Natural killer cell treated with Interleukin-12 subunit alpha and Interleukin-12 subunit beta and Interleukin-15 and Interleukin-18, amount 100 ng/mL, for 72 hours (primary cell): ENCODE measurements around the gene PPP1R3G. TPM values are rescaled to one million over a fixed set of nuclear protein-coding genes. Genes with fewer than 3 reads are reported as not detected.

Experiments used
- ATAC-seq, 2 donors: fragments of 150-1000 bp; cut with Tn5 transposase in 1 of 2; sonication (Bioruptor Pico), chemical (Tn5 transposase) in 1 of 2; 2 replicates each; pipeline ENCODE4 v1.10.0; 2021
- DNase-seq: peaks from one replicate; pipeline ENCODE4 v3.0.0; 2022; ENCODE audit warnings: low spot score
- H3K27ac Mint-ChIP-seq, 2 donors: 1 replicate in 1 of 2; 2 replicates in 1 of 2; pipeline ENCODE4 v1.8.0; 2022; ENCODE audit warnings: mixed read lengths in 2 of 2, mild to moderate bottlenecking in 1 of 2, moderate library complexity in 1 of 2
- H3K27me3 Mint-ChIP-seq, 2 donors: 1 replicate in 1 of 2; 2 replicates in 1 of 2; pipeline ENCODE4 v1.8.0; 2022; ENCODE audit warnings: mixed read lengths in 2 of 2
- H3K36me3 Mint-ChIP-seq: one replicate; pipeline ENCODE4 v1.8.0; 2022; ENCODE audit warnings: mixed read lengths
- H3K4me1 Mint-ChIP-seq, 2 donors: 1 replicate in 1 of 2; 2 replicates in 1 of 2; pipeline ENCODE4 v1.8.0; 2022; ENCODE audit warnings: low read depth in 2 of 2, mixed read lengths in 2 of 2, mild to moderate bottlenecking in 1 of 2
- H3K4me3 Mint-ChIP-seq: one replicate; pipeline ENCODE4 v1.8.0; 2022; ENCODE audit warnings: mixed read lengths
- H3K9me3 Mint-ChIP-seq: 2 replicates; pipeline ENCODE4 v1.8.0; 2022; ENCODE audit warnings: mixed read lengths
- total RNA-seq, 2 donors: library from RNA; stranded (reverse); gene quantifications; one replicate each; pipeline ENCODE4 v1.2.3, GENCODE V29; 2022

PPP1R3G gene
- total RNA-seq, 2 donors from 2014 or later: 0.05 TPM; not detected in 1

- DNase-seq: no peak
- H3K27me3 Mint-ChIP-seq: no peaks in the 10 kb centered on the region
- no peaks in the 10 kb centered on the region for H3K4me1 Mint-ChIP-seq
- ATAC-seq: no peak
- no peaks in the 10 kb centered on the region for H3K9me3 Mint-ChIP-seq
- no peak overlapping the region for H3K4me3 Mint-ChIP-seq
- no peak overlapping the region for H3K27ac Mint-ChIP-seq
- H3K36me3 Mint-ChIP-seq: no peaks in the 10 kb centered on the region
These were observed 36.8 kb downstream of the PPP1R3G start for GRCh38 chr6:5121956-5122355.

- Mint-ChIP-seq H3K27me3 (no peaks in the 10 kb centered on the region), H3K4me1 (no peaks in the 10 kb centered on the region), H3K9me3 (no peaks in the 10 kb centered on the region), H3K27ac (no peak overlapping the region), H3K4me3 (no peak overlapping the region), H3K36me3 (no peaks in the 10 kb centered on the region)
- DNase-seq (no peak), ATAC-seq (no peak)
These were observed 37.5 kb downstream of the PPP1R3G start for GRCh38 chr6:5122504-5123112.

GRCh38 chr6:5123296-5124143 is 38.4 kb downstream of the PPP1R3G start:
- Mint-ChIP-seq H3K9me3 (no peaks in the 10 kb centered on the region), H3K27me3 (no peaks in the 10 kb centered on the region), H3K36me3 (no peaks in the 10 kb centered on the region), H3K27ac (no peak overlapping the region), H3K4me3 (no peak overlapping the region), H3K4me1 (no peaks in the 10 kb centered on the region)
- DNase-seq: no peak
- ATAC-seq: peak in 1 of 2 donors; percentile 43

- no peaks in the 10 kb centered on the region for H3K36me3 Mint-ChIP-seq
- no peaks in the 10 kb centered on the region for H3K27me3 Mint-ChIP-seq
- no peak overlapping the region for H3K27ac Mint-ChIP-seq
- ATAC-seq (no peak), DNase-seq (no peak)
- no peaks in the 10 kb centered on the region for H3K4me1 Mint-ChIP-seq
- no peak overlapping the region for H3K4me3 Mint-ChIP-seq
- no peaks in the 10 kb centered on the region for H3K9me3 Mint-ChIP-seq
These were observed 39.4 kb downstream of the PPP1R3G start for GRCh38 chr6:5124526-5124925.

- Mint-ChIP-seq H3K27ac (no peak overlapping the region), H3K4me1 (no peaks in the 10 kb centered on the region), H3K36me3 (no peaks in the 10 kb centered on the region), H3K9me3 (no peaks in the 10 kb centered on the region), H3K27me3 (no peaks in the 10 kb centered on the region), H3K4me3 (no peak overlapping the region)
- DNase-seq (no peak), ATAC-seq (no peak)
These were observed 40.2 kb downstream of the PPP1R3G start for GRCh38 chr6:5125152-5126006.

GRCh38 chr6:5126214-5126613 is 41.1 kb downstream of the PPP1R3G start:
- Mint-ChIP-seq H3K4me1 (no peaks in the 10 kb centered on the region), H3K9me3 (no peaks in the 10 kb centered on the region), H3K27ac (no peak overlapping the region), H3K27me3 (no peaks in the 10 kb centered on the region), H3K4me3 (no peak overlapping the region), H3K36me3 (no peaks in the 10 kb centered on the region)
- ATAC-seq (no peak), DNase-seq (no peak)

- ATAC-seq (no peak), DNase-seq (no peak)
- no peak overlapping the region for H3K4me3 Mint-ChIP-seq
- no peaks in the 10 kb centered on the region for H3K36me3 Mint-ChIP-seq
- no peak overlapping the region for H3K27ac Mint-ChIP-seq
- H3K9me3 Mint-ChIP-seq: no peaks in the 10 kb centered on the region
- H3K27me3 Mint-ChIP-seq: no peaks in the 10 kb centered on the region
- H3K4me1 Mint-ChIP-seq: no peaks in the 10 kb centered on the region
These were observed 42.1 kb downstream of the PPP1R3G start for GRCh38 chr6:5127106-5127687.

- Mint-ChIP-seq H3K36me3 (no peaks in the 10 kb centered on the region), H3K4me1 (peaks cover 0 to 3% of the 10 kb centered on the region in 2 donors), H3K27me3 (no peaks in the 10 kb centered on the region), H3K9me3 (no peaks in the 10 kb centered on the region), H3K27ac (no peak overlapping the region), H3K4me3 (no peak overlapping the region)
- DNase-seq (no peak), ATAC-seq (no peak)
These were observed 43.2 kb downstream of the PPP1R3G start for GRCh38 chr6:5128351-5128750.

- no peak overlapping the region for H3K27ac Mint-ChIP-seq
- no peak overlapping the region for H3K4me3 Mint-ChIP-seq
- ATAC-seq (no peak), DNase-seq (no peak)
- H3K9me3 Mint-ChIP-seq: no peaks in the 10 kb centered on the region
- H3K4me1 Mint-ChIP-seq: peaks cover 0 to 3% of the 10 kb centered on the region in 2 donors
- H3K27me3 Mint-ChIP-seq: no peaks in the 10 kb centered on the region
- no peaks in the 10 kb centered on the region for H3K36me3 Mint-ChIP-seq
These were observed 45.2 kb downstream of the PPP1R3G start for GRCh38 chr6:5130135-5130866.

- Mint-ChIP-seq H3K36me3 (no peaks in the 10 kb centered on the region), H3K4me1 (peaks cover 11 to 12% of the 10 kb centered on the region in 2 donors), H3K27me3 (no peaks in the 10 kb centered on the region), H3K9me3 (no peaks in the 10 kb centered on the region), H3K27ac (no peak overlapping the region), H3K4me3 (no peak overlapping the region)
- no peak for ATAC-seq
- no peak for DNase-seq
These were observed 47.6 kb downstream of the PPP1R3G start for GRCh38 chr6:5132731-5133130.

- Mint-ChIP-seq H3K36me3 (no peaks in the 10 kb centered on the region), H3K4me1 (peaks cover 11 to 12% of the 10 kb centered on the region in 2 donors), H3K4me3 (no peak overlapping the region), H3K9me3 (no peaks in the 10 kb centered on the region), H3K27me3 (no peaks in the 10 kb centered on the region), H3K27ac (no peak overlapping the region)
- no peak for ATAC-seq
- no peak for DNase-seq
These were observed 48.8 kb downstream of the PPP1R3G start for GRCh38 chr6:5133943-5134342.

GRCh38 chr6:5135788-5136376 is 50.7 kb downstream of the PPP1R3G start:
- no peaks in the 10 kb centered on the region for H3K27me3 Mint-ChIP-seq
- no peaks in the 10 kb centered on the region for H3K9me3 Mint-ChIP-seq
- H3K27ac Mint-ChIP-seq: no peak overlapping the region
- H3K4me1 Mint-ChIP-seq: peaks cover 11 to 12% of the 10 kb centered on the region in 2 donors
- DNase-seq (peak; percentile 66), ATAC-seq (no peak)
- no peak overlapping the region for H3K4me3 Mint-ChIP-seq
- no peaks in the 10 kb centered on the region for H3K36me3 Mint-ChIP-seq

- ATAC-seq: no peak
- no peaks in the 10 kb centered on the region for H3K27me3 Mint-ChIP-seq
- H3K4me1 Mint-ChIP-seq: peaks cover 11 to 12% of the 10 kb centered on the region in 2 donors
- no peaks in the 10 kb centered on the region for H3K36me3 Mint-ChIP-seq
- H3K4me3 Mint-ChIP-seq: no peak overlapping the region
- no peak overlapping the region for H3K27ac Mint-ChIP-seq
- H3K9me3 Mint-ChIP-seq: no peaks in the 10 kb centered on the region
- DNase-seq: no peak
These were observed 51.7 kb downstream of the PPP1R3G start for GRCh38 chr6:5136851-5137250.
